NCI-H1694 treated with DMSO at 0.1 percent for 48 hours (cell line): ENCODE data around the gene SH3PXD2B.
A peak's percentile ranks its signal among the peaks of the same experiment; 100 is the strongest.

Experiments
- DNase-seq: peaks from one replicate; lab custom pipeline; 2025; lab: John Stamatoyannopoulos, UW

The SH3PXD2B gene

GRCh38 chr5:172453206-172453985 lies 929 bp downstream of the SH3PXD2B start:
- DNase-seq = peak; percentile 43

- no peak for DNase-seq
Measured at GRCh38 chr5:172452398-172453205, 1.7 kb downstream of the SH3PXD2B start.

- no peak for DNase-seq
Measured at GRCh38 chr5:172451771-172452197, 2.5 kb downstream of the SH3PXD2B start.

DNA sequence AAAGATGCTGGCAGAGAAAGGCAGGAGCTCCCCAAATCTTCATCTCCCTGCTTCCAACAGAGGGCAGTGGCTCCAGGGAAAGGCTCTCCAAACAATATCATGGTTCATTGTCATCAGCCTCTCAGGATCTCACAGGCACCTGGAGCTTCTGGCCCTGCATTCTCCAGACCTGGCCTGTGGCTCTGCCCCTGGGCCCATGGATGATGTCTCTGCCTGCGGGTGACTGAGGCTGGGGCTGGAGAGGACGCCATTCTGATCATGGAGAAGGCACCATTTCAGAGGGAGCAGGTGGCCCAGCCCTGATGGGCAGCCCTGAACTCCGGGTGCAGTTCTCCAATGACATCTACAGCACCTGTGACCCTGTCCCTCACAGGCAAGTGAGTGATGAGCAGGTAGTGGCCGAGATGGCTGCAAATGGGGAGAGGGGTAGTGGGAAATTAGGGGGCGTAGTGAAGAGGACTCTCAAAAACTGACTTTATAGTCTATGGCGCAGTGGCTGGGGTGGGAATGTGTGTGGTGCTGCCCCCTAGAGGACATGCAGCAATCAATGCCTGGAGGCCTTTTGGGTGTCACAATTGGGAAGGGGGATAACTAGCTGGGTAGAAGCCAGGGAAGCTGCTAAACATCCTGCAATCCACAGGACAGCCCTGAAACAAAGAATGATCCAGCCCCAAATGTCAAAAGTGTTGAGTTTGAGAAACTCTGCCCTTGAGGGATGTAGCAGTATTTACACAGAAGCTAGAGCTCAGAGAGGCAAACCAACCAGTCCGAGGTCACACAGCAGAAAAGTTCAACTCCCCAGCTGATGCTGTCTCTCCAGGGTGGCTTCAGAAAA lies 3.2 kb downstream of the SH3PXD2B start:
- peak; percentile 18 for DNase-seq

GRCh38 chr5:172450453-172450852 lies 3.9 kb downstream of the SH3PXD2B start:
- no peak for DNase-seq

GRCh38 chr5:172448999-172449398 lies 5.3 kb downstream of the SH3PXD2B start:
- no peak for DNase-seq

DNA sequence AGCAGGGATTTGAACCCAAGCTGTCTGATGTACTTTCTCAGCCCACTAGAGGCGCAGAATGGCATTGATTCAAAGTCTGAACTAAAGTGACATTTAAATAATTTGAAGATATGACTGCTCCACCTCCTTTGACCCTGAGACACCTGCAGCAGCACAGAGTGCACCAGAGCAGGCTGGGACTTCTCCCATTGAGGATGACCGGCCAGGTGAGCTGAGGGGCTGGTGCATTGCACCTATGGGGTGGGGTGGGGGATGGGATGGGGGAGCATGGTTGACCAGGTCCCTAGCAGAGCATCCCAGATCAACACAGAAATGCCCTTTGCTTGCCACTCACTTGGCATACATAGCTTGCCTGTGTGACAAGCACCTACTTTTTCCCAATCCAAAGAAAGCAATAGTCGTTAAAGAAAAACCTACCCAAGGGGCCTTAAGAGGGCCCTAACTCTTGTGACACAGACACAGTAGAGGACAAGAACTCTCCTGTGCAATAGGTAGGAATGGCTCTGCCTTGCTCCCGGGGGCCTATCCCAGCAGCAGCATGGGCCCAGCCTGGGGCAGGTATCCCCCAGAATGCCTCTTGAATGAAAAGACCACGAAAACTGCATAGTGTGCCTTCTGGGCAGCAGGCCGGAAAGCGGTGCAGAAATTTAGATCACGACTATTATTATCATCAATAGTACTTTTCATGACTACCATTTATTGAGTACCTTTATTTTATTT lies 6.5 kb downstream of the SH3PXD2B start:
- no peak for DNase-seq

GRCh38 chr5:172446336-172447051 lies 7.8 kb downstream of the SH3PXD2B start:
- no peak for DNase-seq

DNA sequence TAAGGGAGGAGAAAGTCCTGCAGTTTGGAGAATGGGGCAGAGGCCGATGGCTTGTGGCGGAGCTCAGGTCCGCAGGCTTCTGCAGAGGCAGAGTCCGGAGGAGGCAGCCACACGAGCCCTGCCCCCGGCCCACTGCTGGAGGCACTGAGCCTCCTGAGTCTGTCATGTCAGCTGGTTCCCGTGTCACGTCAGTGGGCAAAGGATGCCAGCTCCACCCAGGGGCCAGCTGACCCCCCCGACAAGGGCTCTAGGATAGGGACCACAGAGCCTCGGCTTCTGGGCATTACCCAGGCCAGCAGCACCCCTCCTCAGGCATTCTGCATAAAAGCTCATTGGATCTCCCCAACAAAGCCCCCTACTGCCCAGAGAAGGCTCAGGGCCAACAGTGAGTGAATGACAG lies 8.5 kb downstream of the SH3PXD2B start:
- DNase-seq = no peak

- DNase-seq = no peak
Measured at GRCh38 chr5:172444626-172445365, 9.5 kb downstream of the SH3PXD2B start.

- DNase-seq = no peak
Measured at GRCh38 chr5:172444110-172444510, 10.2 kb downstream of the SH3PXD2B start.

GRCh38 chr5:172443441-172444109 lies 10.8 kb downstream of the SH3PXD2B start:
- peak; percentile 84 for DNase-seq

GRCh38 chr5:172442592-172442991 lies 11.7 kb downstream of the SH3PXD2B start:
- peak; percentile 26 for DNase-seq

- no peak for DNase-seq
Measured at GRCh38 chr5:172441262-172441751, 13.0 kb downstream of the SH3PXD2B start.

DNA sequence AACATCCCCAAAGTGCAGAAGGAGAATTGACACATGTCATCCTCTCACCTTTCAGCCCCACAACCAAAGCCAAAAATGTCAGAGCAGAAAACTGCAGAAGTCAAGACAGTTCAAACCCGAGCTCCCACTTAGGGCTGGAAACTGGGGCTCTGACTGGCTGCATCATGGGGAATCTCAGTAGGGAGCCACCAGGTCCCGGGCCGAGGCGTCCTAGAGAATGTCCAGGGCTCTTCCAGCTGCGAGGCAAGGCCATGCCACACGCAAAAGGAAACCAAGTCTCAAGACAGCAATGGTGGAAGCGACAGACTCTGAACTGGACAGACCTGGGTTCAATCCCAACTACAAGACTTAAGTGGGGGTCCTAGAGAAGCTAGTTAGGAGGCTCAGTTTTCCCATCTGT lies 13.8 kb downstream of the SH3PXD2B start:
- DNase-seq = no peak

DNA sequence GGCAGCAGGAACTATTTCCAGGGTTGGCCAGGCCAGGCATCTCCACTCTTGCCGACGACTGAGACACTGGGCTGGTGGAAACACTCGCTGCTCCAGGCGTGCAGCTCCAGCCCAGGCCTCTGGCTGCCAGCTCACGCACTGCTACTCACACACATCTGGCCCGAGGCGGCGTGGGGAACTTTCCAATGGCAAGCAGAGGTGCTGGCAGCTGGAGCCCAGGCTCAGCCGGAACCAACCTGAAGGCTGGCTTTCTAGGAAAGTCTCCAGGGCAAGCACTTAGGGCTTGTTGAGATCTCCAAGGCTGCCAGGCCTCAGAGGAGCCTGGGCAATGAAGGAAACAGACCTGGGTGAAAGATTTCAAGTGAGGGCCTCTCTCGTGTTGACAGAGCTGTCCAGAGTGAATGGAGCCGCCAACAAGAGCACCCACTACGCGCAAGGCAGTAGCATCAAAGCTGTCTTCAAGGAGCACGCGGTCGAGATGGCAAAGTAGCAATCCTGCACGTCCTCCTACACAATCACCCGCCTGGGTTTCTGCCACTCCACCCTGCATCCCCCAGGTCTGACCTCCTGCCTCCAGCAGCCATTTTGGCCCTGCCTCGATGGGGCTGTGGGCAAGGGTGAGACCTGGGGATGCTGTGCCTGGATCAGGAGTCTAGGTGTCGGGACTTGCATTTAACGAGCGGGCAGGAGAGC lies 14.4 kb downstream of the SH3PXD2B start:
- no peak for DNase-seq

GRCh38 chr5:172438319-172438668 lies 16.0 kb downstream of the SH3PXD2B start:
- DNase-seq = no peak

DNA sequence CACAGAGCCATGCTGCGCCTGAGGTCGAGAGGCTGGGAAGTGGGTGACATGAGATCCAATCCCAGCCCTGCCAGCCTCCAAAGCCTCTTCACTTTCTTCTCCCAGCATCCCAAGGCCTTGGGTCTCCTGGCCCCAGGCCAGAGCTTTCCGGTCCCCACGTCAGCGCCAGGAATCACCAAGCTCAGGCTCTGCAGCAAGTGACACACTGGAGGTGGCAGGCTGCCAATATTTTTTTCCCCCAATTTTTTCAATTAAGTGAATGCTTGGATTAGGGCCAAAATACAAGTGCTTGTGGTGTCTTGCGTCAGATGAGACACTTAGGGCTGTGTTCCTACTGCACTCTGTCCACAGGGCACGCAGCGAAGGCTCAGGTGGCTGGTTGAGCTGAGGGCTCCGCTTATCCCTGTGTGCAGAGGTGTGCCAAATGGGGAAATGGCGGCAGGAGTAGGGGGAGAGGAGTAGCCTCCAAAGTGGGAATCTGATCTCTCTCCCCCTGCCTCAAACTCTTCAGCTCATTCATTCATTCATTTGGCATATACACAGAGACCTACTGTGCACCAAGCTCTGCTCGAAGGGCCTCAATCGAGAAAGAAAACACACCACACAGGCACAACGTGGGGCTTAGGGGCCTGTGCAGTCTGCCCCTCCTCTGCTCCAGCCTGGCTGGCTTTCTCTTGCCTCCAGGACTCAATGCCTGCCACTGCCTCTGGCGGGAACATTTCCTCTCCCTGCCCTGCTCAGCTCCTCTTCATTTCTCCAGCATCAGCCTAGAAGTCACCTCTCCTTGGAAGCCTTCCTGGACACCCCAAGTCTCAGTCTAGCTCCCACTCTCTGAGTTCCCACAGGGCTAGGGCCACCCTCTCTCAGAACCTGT lies 16.6 kb downstream of the SH3PXD2B start:
- DNase-seq = peak; percentile 86
